Prostate gland (tissue), 2 donors: ENCODE results near the gene ECE2.

Source experiments
- CTCF ChIP-seq, 4 experiments: fragments of 200-600 bp in 2 of 4; fragments of 450-650 bp in 2 of 4; sonication (generic) in 2 of 4; IDR thresholded peaks; 1 replicate in 3 of 4; 2 replicates in 1 of 4; pipeline ENCODE4 v1.5.1; 2016 to 2019; ENCODE audit warnings: antibody characterized with exemption in 4 of 4, mild to moderate bottlenecking in 2 of 4, moderate library complexity in 2 of 4
- POLR2A ChIP-seq: fragments of 450-650 bp; IDR thresholded peaks from one replicate; pipeline ENCODE4 v1.6.1; 2016; ENCODE audit warnings: antibody characterized with exemption, mild to moderate bottlenecking

- no peak for TF ChIP-seq POLR2A
- peak; percentile 82 to 87 (median 85) for TF ChIP-seq CTCF (IDR thresholded peaks at IDR 0.05)
Observed at GRCh38 chr3:184250167-184250828, 25.5 kb upstream of the ECE2 start.
